KBM-7 (cell line): ENCODE measurements around the gene SUPT20H.
"Not testable (repeated sequence)": the region's sequence is repeated elsewhere in the genome, so short reads cannot be mapped to it uniquely, and the experiment has no call there.

Experiments used
- DNase-seq: peaks from one replicate; pipeline ENCODE4 v3.0.0-alpha.2; 2015
- in situ Hi-C: fragments of 300-500 bp; cut with MboI; formaldehyde crosslinking; loops from 2 replicates; pipeline ENCODE4 v1.14.3; 2020; ENCODE audit warnings: low sequenced_read_pairs, low pct_unique_long_range_greater_than_20kb, mixed read lengths

Gene SUPT20H

GRCh38 chr13:37074703-37075102 lies 15.2 kb upstream of the SUPT20H start:
- in situ Hi-C loops = loop anchor here (25.0 kb wide), 1 partner anchor 513 kb away; the partner anchor contains the start of gene POSTN
- peak; percentile 34 for DNase-seq

- no peak for DNase-seq
- in situ Hi-C loops = no loop called here
Observed at GRCh38 chr13:37072024-37072423, 12.5 kb upstream of the SUPT20H start.

GRCh38 chr13:37070956-37071355 lies 11.5 kb upstream of the SUPT20H start:
- in situ Hi-C loops = no loop called here
- DNase-seq = no peak

GRCh38 chr13:37070145-37070695 lies 10.7 kb upstream of the SUPT20H start:
- in situ Hi-C loops = no loop called here
- no peak for DNase-seq

GRCh38 chr13:37069597-37070103 lies 10.2 kb upstream of the SUPT20H start:
- in situ Hi-C loops = no loop called here
- no peak for DNase-seq

- DNase-seq = peak; percentile 8
- in situ Hi-C loops = no loop called here
Observed at GRCh38 chr13:37068962-37069361, 9.5 kb upstream of the SUPT20H start.

GRCh38 chr13:37067874-37068273 lies 8.4 kb upstream of the SUPT20H start:
- no peak for DNase-seq
- in situ Hi-C loops = no loop called here

- DNase-seq = no peak
- in situ Hi-C loops = no loop called here
Observed at GRCh38 chr13:37065890-37066526, 6.5 kb upstream of the SUPT20H start.

- no peak for DNase-seq
- in situ Hi-C loops = no loop called here
Observed at GRCh38 chr13:37059848-37060192, 332 bp upstream of the SUPT20H start.

GRCh38 chr13:37056228-37056627 lies 3.3 kb downstream of the SUPT20H start:
- in situ Hi-C loops, DNase-seq: not testable (repeated sequence)

GRCh38 chr13:37053111-37053510 lies 6.4 kb downstream of the SUPT20H start:
- DNase-seq, in situ Hi-C loops: not testable (repeated sequence)

GRCh38 chr13:37049810-37050209 lies 9.7 kb downstream of the SUPT20H start:
- no peak for DNase-seq
- in situ Hi-C loops = no loop called here

- in situ Hi-C loops = no loop called here
- DNase-seq = no peak
Observed at GRCh38 chr13:37047846-37048245, 11.6 kb downstream of the SUPT20H start.

- in situ Hi-C loops = no loop called here
- no peak for DNase-seq
Observed at GRCh38 chr13:37047032-37047431, 12.5 kb downstream of the SUPT20H start.

- no peak for DNase-seq
- in situ Hi-C loops = no loop called here
Observed at GRCh38 chr13:37046062-37046461, 13.4 kb downstream of the SUPT20H start.

GRCh38 chr13:37040789-37041188 lies 18.7 kb downstream of the SUPT20H start:
- in situ Hi-C loops = no loop called here

GRCh38 chr13:37039896-37040295 lies 19.6 kb downstream of the SUPT20H start:
- DNase-seq = no peak
- in situ Hi-C loops = no loop called here

More at GRCh38 chr13:37040789-37041188, 18.7 kb downstream of the SUPT20H start:
- DNase-seq = no peak

- no peak for DNase-seq
- in situ Hi-C loops = no loop called here
Observed at GRCh38 chr13:37037241-37037640, 22.2 kb downstream of the SUPT20H start.

- in situ Hi-C loops = no loop called here
- DNase-seq = no peak
Observed at GRCh38 chr13:37029617-37030016, 29.9 kb downstream of the SUPT20H start.

GRCh38 chr13:37027639-37028038 lies 31.8 kb downstream of the SUPT20H start:
- in situ Hi-C loops = no loop called here
- no peak for DNase-seq

- no peak for DNase-seq
Observed at GRCh38 chr13:37026771-37027170, 32.7 kb downstream of the SUPT20H start.

More at GRCh38 chr13:37026771-37027170, 32.7 kb downstream of the SUPT20H start:
- in situ Hi-C loops = no loop called here
